Measurements from ENCODE around the gene SCG5. TPM values are rescaled to one million over a fixed set of nuclear protein-coding genes. Genes with fewer than 3 reads are reported as not detected.

The SCG5 gene
- polyA plus RNA-seq, 1 experiment: 9.4 TPM

DNA sequence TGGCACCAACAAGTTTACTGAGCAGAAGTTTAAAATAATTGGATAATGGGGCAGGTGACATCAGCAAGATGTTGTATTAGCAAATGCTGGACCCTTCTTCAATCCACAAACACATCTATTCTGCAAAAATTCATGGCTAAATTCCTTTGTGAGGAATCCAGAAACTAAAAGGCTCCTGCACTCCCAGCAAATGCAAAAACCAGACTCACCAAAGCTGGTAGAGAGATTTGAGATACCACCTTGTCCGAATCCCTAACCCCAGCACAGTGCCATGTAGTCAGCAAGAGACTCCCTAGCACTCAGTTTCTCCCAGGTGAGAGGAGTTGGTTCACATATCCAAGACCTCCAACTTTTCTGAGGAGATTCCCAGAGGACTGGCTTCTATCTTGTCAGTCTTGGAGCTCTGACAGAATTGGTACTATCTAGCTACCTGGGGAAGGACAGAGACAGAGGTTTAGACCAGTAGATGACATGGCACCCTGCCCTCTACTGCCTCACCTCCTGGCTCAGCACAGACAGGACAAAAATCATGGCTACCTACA is 98.1 kb downstream of the SCG5 start:
- no peak overlapping the region for H3K4me3 ChIP-seq (ENCODE audit: low read depth, low read length)
- ChIA-PET CTCF (interaction anchor here (0.6 to 1.1 kb wide), 3 partner anchors 77 to 255 kb away, joined by 3 to 4 read pairs (median 3); no protein-coding TSS in a partner anchor), POLR2A (no interaction called here)
- peaks cover 8% of the 10 kb centered on the region for H3K36me3 ChIP-seq (ENCODE audit: control insufficient read depth, insufficient read depth, low read length)
- H3K27me3 ChIP-seq (ENCODE audit: control insufficient read depth, insufficient read depth, low read length): no peaks in the 10 kb centered on the region
- DNase-seq (ENCODE audit: low read depth): no peak
- TF ChIP-seq CTCF (IDR thresholded peaks at IDR 0.05; ENCODE audit: insufficient read depth, low read depth, low read length): no peak

- DNase-seq (ENCODE audit: low read depth): no peak
- CTCF ChIA-PET: no interaction called here
- POLR2A ChIA-PET: no interaction called here
- TF ChIP-seq CTCF (IDR thresholded peaks at IDR 0.05; ENCODE audit: insufficient read depth, low read depth, low read length): no peak
- Histone ChIP-seq H3K4me3 (ENCODE audit: low read depth, low read length) (no peak overlapping the region), H3K27me3 (ENCODE audit: control insufficient read depth, insufficient read depth, low read length) (no peaks in the 10 kb centered on the region), H3K36me3 (ENCODE audit: control insufficient read depth, insufficient read depth, low read length) (no peaks in the 10 kb centered on the region)
Observed at GRCh38 chr15:32743411-32744140, 102.1 kb downstream of the SCG5 start.

DNA sequence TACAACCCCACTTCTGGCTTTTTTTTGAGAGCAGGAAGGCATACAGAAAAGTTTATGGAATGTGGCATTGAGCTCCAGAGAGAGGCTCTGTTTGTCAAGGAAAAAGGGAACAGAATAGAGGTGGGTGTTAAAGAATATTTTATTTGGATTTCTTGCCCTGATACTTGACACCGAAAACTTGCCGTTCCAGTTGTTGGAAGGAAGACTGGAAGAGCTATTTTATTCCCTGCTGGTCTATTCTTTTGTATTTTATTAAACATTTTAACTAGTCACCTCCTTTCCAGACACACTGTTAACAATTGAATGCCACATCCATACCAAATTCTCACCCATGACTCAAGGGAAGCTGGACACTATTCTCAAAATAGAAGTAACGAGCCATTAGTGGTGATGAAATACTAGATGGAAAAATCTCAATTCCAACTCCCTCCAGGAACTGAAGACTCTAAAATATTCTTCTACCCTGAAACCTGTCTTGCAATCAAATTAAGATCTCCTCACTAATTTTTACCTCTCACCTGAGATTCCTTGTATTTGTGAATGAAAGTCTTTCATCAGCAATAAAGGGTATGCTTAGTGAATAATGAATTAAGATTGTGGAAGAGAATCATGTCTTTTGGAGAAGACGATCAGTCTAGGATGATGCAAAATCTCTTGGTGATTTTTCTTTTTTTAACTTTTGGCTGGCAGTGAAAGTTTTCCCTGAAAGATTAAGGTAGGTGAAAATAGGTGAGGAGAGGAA is 104.8 kb downstream of the SCG5 start:
- H3K27me3 ChIP-seq (ENCODE audit: control insufficient read depth, insufficient read depth, low read length): no peaks in the 10 kb centered on the region
- CTCF ChIA-PET: no interaction called here
- no peak overlapping the region for H3K4me3 ChIP-seq (ENCODE audit: low read depth, low read length)
- no peak for TF ChIP-seq CTCF (IDR thresholded peaks at IDR 0.05; ENCODE audit: insufficient read depth, low read depth, low read length)
- POLR2A ChIA-PET: interaction anchor here (0.5 kb wide), 1 partner anchor 36 kb away, joined by 3 read pairs; no protein-coding TSS in a partner anchor
- H3K36me3 ChIP-seq (ENCODE audit: control insufficient read depth, insufficient read depth, low read length): no peaks in the 10 kb centered on the region
- DNase-seq (ENCODE audit: low read depth): no peak

Small RNA genes within 50 kb of the gene (small RNA-seq; reads per million reads assigned to genes)
- gene RN7SL286P (ENCODE audit: insufficient read length, low read depth, low replicate concordance): not detected

Other genes starting within 250 kb of the SCG5 start
- 0.10 TPM in 1 of 2 replicates, not detected in the other for gene GOLGA8K, start 238.4 kb upstream of the SCG5 start, polyA plus RNA-seq (2011; rRNA removed)
- 0.56 and 0.78 TPM in 2 replicates for gene GOLGA8O, start 186.1 kb upstream of the SCG5 start, polyA plus RNA-seq (2011; rRNA removed)
- 1.9 and 2.9 TPM in 2 replicates for gene GOLGA8N, start 48.3 kb upstream of the SCG5 start, polyA plus RNA-seq (2011; rRNA removed)
- 5.5 and 8.7 TPM in 2 replicates for gene ARHGAP11A, start 26.2 kb upstream of the SCG5 start, polyA plus RNA-seq (2011; rRNA removed)
- gene GREM1, start 76.3 kb downstream of the SCG5 start, polyA plus RNA-seq (2011; rRNA removed): 2,051 and 2,694 TPM in 2 replicates